Fibroblast of lung (primary cell): ENCODE measurements around the gene AKAP13.

ENCODE experiments used
- EZH2 ChIP-seq: IDR thresholded peaks from 2 replicates; pipeline ENCODE4 v1.5.1; 2012; ENCODE audit warnings: low read length, control low read depth, mild to moderate bottlenecking; ENCODE audit errors: missing control alignments
- TF ChIP-seq, protein P1 (sequence below), 2 donors: IDR thresholded peaks in 1 of 2; conservative IDR thresholded peaks in 1 of 2; 1 replicate in 1 of 2; 2 replicates in 1 of 2; pipeline ENCODE4 v1.5.1; 2011 to 2012; ENCODE audit warnings: low read length in 2 of 2, control low read depth in 1 of 2, inconsistent platforms in 1 of 2, low read depth in 1 of 2, mild to moderate bottlenecking in 1 of 2

DNA sequence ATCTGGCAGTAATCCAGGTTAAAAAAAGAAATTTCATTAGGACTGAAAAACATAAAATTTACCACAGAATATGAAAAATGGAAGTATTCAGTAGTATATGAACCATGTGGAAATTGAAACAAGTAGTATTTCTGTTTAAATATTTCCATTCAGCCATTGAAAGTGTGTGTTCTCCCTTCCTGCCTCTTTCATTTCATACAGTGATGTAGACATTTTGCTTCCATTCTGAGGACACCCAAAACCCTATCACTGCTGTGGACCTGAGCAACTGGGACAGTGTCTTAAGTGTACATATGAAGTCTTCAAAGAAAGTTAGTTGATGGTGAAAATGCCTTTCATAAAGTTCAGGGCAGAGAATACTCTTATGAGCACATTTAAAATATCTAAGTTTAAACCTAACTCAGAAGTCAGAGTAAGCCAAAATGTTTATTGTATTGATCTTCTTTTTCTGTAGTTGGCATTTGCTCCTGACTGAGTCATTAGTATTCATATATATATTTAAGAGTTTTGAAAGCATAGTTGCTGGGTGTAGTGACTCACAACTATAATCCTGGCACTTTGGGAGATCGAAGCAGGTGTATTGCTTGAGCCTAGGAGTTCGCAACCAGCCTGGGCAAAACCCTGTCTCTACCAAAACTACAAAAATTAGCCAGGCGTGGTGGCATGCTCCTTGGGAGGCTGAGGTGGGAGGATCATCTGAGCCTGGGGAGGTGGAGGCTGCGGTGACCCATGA is 215.6 kb downstream of the AKAP13 start:
- TF ChIP-seq EZH2: no peak
- TF ChIP-seq, protein P1, sequence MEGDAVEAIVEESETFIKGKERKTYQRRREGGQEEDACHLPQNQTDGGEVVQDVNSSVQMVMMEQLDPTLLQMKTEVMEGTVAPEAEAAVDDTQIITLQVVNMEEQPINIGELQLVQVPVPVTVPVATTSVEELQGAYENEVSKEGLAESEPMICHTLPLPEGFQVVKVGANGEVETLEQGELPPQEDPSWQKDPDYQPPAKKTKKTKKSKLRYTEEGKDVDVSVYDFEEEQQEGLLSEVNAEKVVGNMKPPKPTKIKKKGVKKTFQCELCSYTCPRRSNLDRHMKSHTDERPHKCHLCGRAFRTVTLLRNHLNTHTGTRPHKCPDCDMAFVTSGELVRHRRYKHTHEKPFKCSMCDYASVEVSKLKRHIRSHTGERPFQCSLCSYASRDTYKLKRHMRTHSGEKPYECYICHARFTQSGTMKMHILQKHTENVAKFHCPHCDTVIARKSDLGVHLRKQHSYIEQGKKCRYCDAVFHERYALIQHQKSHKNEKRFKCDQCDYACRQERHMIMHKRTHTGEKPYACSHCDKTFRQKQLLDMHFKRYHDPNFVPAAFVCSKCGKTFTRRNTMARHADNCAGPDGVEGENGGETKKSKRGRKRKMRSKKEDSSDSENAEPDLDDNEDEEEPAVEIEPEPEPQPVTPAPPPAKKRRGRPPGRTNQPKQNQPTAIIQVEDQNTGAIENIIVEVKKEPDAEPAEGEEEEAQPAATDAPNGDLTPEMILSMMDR (conservative IDR thresholded peaks at IDR 0.05 in 1 of 2, IDR thresholded peaks at IDR 0.05 in 1 of 2; ENCODE audit: low read depth in 1 of 2, low read length in 2 of 2): no peak
